DOHH2 (cell line): ENCODE data around the gene SMARCAL1.

Source experiments
- H3F3A ChIP-seq: fragments of 200-600 bp; sonication (generic), shearing (Covaris generic); 2 replicates; pipeline ENCODE4 v1.6.0; 2016; ENCODE audit warnings: antibody characterized with exemption, mild to moderate bottlenecking; ENCODE audit not compliant: control insufficient read depth, insufficient read depth
- H3K27ac ChIP-seq: fragments of 200-600 bp; sonication (generic); 2 replicates; pipeline ENCODE4 v1.5.1; 2014; ENCODE audit warnings: low read depth, mild to moderate bottlenecking, low read length, moderate library complexity
- H3K27me3 ChIP-seq: fragments of 200-600 bp; sonication (generic); 2 replicates; pipeline ENCODE4 v1.6.1; 2014; ENCODE audit warnings: mild to moderate bottlenecking, low read length, mixed read lengths; ENCODE audit not compliant: control insufficient read depth
- H3K36me3 ChIP-seq: fragments of 200-600 bp; sonication (generic); 2 replicates; pipeline ENCODE4 v1.6.1; 2014; ENCODE audit warnings: mild to moderate bottlenecking, low read length, moderate library complexity, mixed read lengths; ENCODE audit not compliant: control insufficient read depth
- H3K4me1 ChIP-seq: fragments of 200-600 bp; sonication (generic); 2 replicates; pipeline ENCODE4 v1.6.1; 2014; ENCODE audit warnings: mild to moderate bottlenecking, low read length, mixed read lengths; ENCODE audit not compliant: control insufficient read depth
- H3K4me2 ChIP-seq: fragments of 200-600 bp; sonication (generic); 2 replicates; pipeline ENCODE4 v1.6.0; 2014; ENCODE audit warnings: mild to moderate bottlenecking, low read length, moderate library complexity
- H3K4me3 ChIP-seq: fragments of 200-600 bp; sonication (generic); 2 replicates; pipeline ENCODE4 v1.5.1; 2014; ENCODE audit warnings: mild to moderate bottlenecking, low read length, mixed read lengths
- H3K79me2 ChIP-seq: fragments of 200-600 bp; sonication (generic); 2 replicates; pipeline ENCODE4 v1.6.1; 2014; ENCODE audit warnings: mild to moderate bottlenecking, low read length, mixed read lengths; ENCODE audit not compliant: control insufficient read depth
- H3K9me2 ChIP-seq: fragments of 200-600 bp; sonication (generic); replicated peaks from 2 replicates; pipeline ENCODE4 v1.6.1; 2014; ENCODE audit warnings: mild to moderate bottlenecking, low read length, mixed read lengths; ENCODE audit not compliant: control insufficient read depth
- H3K9me3 ChIP-seq: fragments of 200-600 bp; sonication (generic); 2 replicates; pipeline ENCODE4 v1.6.1; 2014; ENCODE audit warnings: antibody characterized with exemption, low read length, mixed read lengths; ENCODE audit not compliant: control insufficient read depth, insufficient read depth
- H4K20me1 ChIP-seq: fragments of 200-600 bp; sonication (generic); 2 replicates; pipeline ENCODE4 v1.6.0; 2014; ENCODE audit warnings: low read depth, mild to moderate bottlenecking, antibody characterized with exemption, low read length, moderate library complexity; ENCODE audit not compliant: control insufficient read depth, insufficient read depth
- CTCF ChIP-seq: fragments of 200-600 bp; sonication (generic); IDR thresholded peaks from one replicate; pipeline ENCODE4 v1.5.1; 2014; ENCODE audit warnings: antibody characterized with exemption, mild to moderate bottlenecking, low read depth, low read length; ENCODE audit not compliant: poor library complexity, severe bottlenecking
- EZH2phosphoT487 ChIP-seq: fragments of 200-600 bp; sonication (generic); IDR thresholded peaks from 2 replicates; pipeline ENCODE4 v1.6.1; 2017; ENCODE audit warnings: borderline replicate concordance, mild to moderate bottlenecking, antibody characterized with exemption, low read length, moderate library complexity, mixed read lengths

Gene SMARCAL1

GRCh38 chr2:216478151-216478550, 65.9 kb downstream of the SMARCAL1 start:
- no peak overlapping the region for H3K4me2 ChIP-seq

GRCh38 chr2:216478791-216479190, 66.5 kb downstream of the SMARCAL1 start:
- no peak overlapping the region for H3K27ac ChIP-seq

More at GRCh38 chr2:216478151-216478550, 65.9 kb downstream of the SMARCAL1 start:
- peaks cover 14% of the 10 kb centered on the region; the same call in 1 of the 2 replicates for H3K36me3 ChIP-seq
- TF ChIP-seq EZH2phosphoT487, result no peak
- TF ChIP-seq CTCF, result no peak
- H3K79me2 ChIP-seq, result no peaks in the 10 kb centered on the region
- no peaks in the 10 kb centered on the region for H3K9me3 ChIP-seq
- H3K27me3 ChIP-seq, result no peaks in the 10 kb centered on the region
- H3F3A ChIP-seq, result no peaks in the 10 kb centered on the region
- no peaks in the 10 kb centered on the region for H3K9me2 ChIP-seq
- H3K4me3 ChIP-seq, result no peak overlapping the region
- H3K27ac ChIP-seq, result no peak overlapping the region
- no peaks in the 10 kb centered on the region for H4K20me1 ChIP-seq
- peaks cover 6% of the 10 kb centered on the region; the same call in 1 of the 2 replicates for H3K4me1 ChIP-seq

GRCh38 chr2:216480221-216480620, 67.9 kb downstream of the SMARCAL1 start:
- Histone ChIP-seq H3K4me2 (no peak overlapping the region), H3K9me2 (no peaks in the 10 kb centered on the region), H4K20me1 (no peaks in the 10 kb centered on the region), H3K27me3 (no peaks in the 10 kb centered on the region), H3K4me3 (no peak overlapping the region), H3F3A (no peaks in the 10 kb centered on the region), H3K36me3 (peaks cover 13% of the 10 kb centered on the region; the same call in 1 of the 2 replicates), H3K4me1 (peaks cover 4% of the 10 kb centered on the region; the same call in 1 of the 2 replicates), H3K79me2 (no peaks in the 10 kb centered on the region), H3K27ac (no peak overlapping the region), H3K9me3 (no peaks in the 10 kb centered on the region)
- TF ChIP-seq EZH2phosphoT487 (no peak), CTCF (no peak)

More at GRCh38 chr2:216478791-216479190, 66.5 kb downstream of the SMARCAL1 start:
- Histone ChIP-seq H3K79me2 (no peaks in the 10 kb centered on the region), H3F3A (no peaks in the 10 kb centered on the region), H3K4me3 (no peak overlapping the region), H3K4me1 (peaks cover 6% of the 10 kb centered on the region; the same call in 1 of the 2 replicates), H3K9me3 (no peaks in the 10 kb centered on the region), H3K9me2 (no peaks in the 10 kb centered on the region), H4K20me1 (no peaks in the 10 kb centered on the region), H3K4me2 (no peak overlapping the region), H3K27me3 (no peaks in the 10 kb centered on the region), H3K36me3 (peaks cover 14% of the 10 kb centered on the region; the same call in 1 of the 2 replicates)
- TF ChIP-seq CTCF (no peak), EZH2phosphoT487 (no peak)
